Astrocyte of the cerebellum (primary cell): Measurements from ENCODE around the gene MEF2A.

Experiments
- DNase-seq: peaks from one replicate; pipeline ENCODE4 v3.0.0-alpha.2; 2011; ENCODE audit warnings: low read depth
- H3K4me3 ChIP-seq: 2 replicates; pipeline ENCODE4 v1.5.1; 2011; ENCODE audit warnings: mild to moderate bottlenecking, low read depth, low read length, moderate library complexity
- in situ Hi-C: cut with HindIII; loops from 2 replicates; pipeline ENCODE4 v1.10.0; 2017; ENCODE audit warnings: low sequenced_read_pairs
- TF ChIP-seq, protein P1 (sequence below): IDR thresholded peaks from 2 replicates; pipeline ENCODE4 v1.5.1; 2012; ENCODE audit warnings: low read length, low read depth, moderate library complexity, mild to moderate bottlenecking; ENCODE audit errors: missing control alignments

MEF2A gene

DNA sequence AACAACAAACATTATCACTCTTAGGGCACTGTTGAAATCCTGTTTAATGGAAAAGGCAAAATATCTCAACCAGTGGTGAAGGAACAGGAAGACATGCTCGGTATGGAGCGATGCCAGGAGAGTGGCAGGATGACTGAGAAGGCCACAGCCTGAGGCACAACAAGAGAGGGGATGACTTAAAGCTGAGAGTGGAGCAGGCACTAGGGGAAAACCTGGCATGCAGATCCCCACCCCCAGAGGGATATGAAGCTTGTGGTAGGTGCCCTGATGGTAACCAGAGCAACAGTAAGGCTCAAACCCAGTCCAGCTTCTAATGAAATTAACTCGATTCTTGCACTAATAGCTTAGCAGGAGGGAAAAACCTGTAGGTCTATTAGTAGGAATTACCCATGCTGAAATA lies 127.0 kb downstream of the MEF2A start:
- in situ Hi-C loops: no loop called here
- TF ChIP-seq, protein P1, sequence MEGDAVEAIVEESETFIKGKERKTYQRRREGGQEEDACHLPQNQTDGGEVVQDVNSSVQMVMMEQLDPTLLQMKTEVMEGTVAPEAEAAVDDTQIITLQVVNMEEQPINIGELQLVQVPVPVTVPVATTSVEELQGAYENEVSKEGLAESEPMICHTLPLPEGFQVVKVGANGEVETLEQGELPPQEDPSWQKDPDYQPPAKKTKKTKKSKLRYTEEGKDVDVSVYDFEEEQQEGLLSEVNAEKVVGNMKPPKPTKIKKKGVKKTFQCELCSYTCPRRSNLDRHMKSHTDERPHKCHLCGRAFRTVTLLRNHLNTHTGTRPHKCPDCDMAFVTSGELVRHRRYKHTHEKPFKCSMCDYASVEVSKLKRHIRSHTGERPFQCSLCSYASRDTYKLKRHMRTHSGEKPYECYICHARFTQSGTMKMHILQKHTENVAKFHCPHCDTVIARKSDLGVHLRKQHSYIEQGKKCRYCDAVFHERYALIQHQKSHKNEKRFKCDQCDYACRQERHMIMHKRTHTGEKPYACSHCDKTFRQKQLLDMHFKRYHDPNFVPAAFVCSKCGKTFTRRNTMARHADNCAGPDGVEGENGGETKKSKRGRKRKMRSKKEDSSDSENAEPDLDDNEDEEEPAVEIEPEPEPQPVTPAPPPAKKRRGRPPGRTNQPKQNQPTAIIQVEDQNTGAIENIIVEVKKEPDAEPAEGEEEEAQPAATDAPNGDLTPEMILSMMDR: no peak
- no peak for DNase-seq
- H3K4me3 ChIP-seq: no peak overlapping the region

DNA sequence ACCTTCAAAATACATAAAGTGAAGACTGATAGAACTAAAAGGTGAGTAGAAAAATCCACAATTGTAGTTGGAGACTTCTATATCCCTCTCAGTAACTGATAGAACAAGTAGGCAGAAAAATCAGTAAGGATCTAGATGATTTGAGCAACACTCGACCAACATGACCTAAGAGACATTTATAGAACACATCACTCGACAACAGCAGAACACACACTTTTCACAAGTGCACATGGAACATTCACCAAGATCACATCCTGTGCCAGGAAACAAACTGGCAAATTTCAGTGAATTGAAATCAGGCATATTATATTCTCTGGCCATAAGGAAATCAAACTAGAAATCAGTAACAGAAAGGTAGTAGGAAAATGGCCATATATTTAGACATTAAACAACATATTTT lies 130.3 kb downstream of the MEF2A start:
- no peak overlapping the region for H3K4me3 ChIP-seq
- DNase-seq: no peak
- TF ChIP-seq, protein P1: no peak
- in situ Hi-C loops: no loop called here

DNA sequence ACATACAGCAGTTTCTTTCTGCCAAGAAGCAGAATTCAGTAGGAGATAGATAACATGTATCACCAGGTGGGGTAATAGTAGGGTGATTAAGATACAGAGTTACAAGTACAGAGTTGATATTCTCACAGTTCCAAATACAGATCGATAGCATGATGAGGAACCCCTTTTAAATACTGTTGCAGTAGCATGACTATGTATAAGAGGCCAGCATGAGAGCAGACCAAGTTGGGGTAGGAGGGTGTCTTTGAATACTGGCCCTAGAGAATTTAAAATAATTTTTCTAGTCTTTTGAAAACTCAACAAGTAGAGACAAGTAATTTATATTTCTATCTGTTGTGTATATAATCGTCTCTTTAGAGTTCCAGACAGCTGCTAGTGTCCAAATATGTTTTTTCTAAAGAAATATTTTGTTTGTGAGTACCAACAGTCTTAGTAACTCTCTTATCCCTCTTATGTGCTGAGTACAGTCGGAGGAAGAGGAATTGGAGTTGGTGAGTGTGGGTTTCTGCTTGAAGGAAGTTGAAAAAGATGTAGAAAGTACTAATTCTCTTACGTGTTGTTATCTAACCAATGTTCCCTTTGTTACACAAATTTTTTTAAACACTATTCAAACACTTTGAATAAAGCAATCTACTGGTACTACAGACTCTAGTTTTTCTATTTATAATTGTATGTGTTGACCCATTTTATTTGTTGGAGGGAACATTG lies 137.3 kb downstream of the MEF2A start:
- in situ Hi-C loops: loop anchor here (25.0 kb wide), 1 partner anchor 416 kb away; no protein-coding TSS in a partner anchor
- no peak overlapping the region for H3K4me3 ChIP-seq
- TF ChIP-seq, protein P1: no peak
- DNase-seq: no peak

DNA sequence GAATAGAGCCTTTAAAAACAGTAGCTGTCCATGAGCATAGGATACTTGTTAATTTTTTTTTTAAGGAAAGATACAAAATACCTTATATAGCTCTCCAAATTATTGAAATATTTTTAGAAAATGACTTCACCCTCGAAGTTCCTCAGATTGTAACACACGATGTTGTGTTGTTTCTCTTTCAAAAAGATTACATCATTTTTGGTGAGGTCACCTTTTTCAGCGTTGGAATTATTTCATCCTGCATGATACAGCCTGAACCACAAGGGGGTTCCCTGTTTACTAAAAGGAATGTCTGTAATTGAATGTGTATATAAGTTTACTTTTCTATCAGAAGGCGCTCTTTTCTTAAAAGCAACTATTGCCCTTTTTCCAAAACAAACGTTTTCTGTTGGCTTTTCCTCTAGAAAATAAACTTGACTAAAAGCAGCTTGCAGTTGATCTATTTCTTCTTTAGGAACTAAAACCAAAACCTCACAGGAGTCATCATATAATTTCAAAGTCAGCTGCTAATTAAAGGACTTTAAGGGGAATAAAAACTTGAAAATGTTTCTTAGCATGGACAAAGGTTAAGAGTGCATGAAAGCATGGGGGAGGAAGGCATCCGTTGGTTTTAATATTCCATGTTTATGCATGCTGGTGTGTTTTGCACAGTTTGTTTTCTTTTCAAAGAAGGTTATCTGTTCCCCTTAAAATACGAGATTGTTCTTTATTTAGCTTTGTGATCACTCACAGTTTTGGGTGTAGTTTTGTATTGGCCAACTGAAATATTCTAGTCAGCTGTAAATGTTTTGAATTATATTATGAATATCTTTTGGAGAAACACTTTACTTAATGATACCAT lies 138.0 kb downstream of the MEF2A start:
- in situ Hi-C loops: loop anchor here (25.0 kb wide), 1 partner anchor 417 kb away; no protein-coding TSS in a partner anchor
- TF ChIP-seq, protein P1: peak; percentile 59
- H3K4me3 ChIP-seq: no peak overlapping the region
- peak; percentile 86 for DNase-seq

DNA sequence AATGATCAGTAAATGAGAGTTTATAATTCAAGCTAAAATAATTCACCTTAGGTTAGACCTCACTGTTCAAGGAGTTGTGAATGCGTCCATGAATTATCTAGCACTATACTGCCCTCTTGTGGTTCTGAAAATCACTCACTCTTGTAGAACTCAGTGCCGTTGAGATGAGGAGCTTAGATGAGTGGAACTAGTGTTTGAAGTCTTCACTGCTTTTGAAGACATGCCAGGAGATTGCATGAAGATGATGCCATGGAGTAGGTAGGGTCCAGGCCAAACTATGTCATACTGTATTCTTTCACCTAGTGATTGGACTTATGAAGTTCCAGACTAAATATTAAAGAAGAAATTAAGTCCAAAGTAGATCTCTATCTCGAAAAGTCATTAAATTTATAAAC lies 138.7 kb downstream of the MEF2A start:
- TF ChIP-seq, protein P1: peak; percentile 65
- no peak overlapping the region for H3K4me3 ChIP-seq
- in situ Hi-C loops: loop anchor here (25.0 kb wide), 1 partner anchor 417 kb away; no protein-coding TSS in a partner anchor
- peak; percentile 86 for DNase-seq

DNA sequence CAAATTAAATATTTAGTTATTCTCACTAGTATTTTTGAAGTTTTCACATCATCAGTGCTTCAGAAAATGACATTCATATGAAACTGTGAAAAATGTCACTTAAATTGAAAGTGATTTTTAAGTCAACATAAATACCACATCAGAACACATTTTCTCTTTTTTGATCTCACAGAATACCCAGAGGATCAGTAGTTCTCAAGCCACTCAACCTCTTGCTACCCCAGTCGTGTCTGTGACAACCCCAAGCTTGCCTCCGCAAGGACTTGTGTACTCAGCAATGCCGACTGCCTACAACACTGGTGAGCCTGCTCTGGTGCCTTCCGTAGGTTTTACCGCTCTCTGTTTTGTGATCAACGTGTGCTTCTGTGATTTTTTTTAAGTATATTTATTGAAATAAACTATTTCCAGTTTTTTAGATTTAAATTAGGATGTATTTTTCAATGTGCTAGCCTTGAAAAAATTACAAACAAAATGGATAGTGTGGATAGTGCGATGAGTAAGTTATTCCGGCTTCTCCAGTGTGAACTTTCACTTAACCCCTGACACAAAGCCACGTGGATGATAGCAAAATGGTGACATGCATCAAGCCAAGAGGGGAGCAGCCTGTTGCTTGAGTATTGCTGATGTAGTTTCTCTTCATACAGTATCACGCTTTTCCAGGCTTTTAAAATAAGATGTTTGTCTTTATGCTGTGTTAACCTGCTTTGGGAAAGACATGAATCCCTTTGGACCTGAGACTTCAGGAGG lies 140.9 kb downstream of the MEF2A start:
- TF ChIP-seq, protein P1: no peak
- no peak for DNase-seq
- in situ Hi-C loops: loop anchor here (25.0 kb wide), 1 partner anchor 419 kb away; no protein-coding TSS in a partner anchor
- no peak overlapping the region for H3K4me3 ChIP-seq
